Peyer's patch (tissue), 4 donors: Measurements from ENCODE around the gene UNCX. TPM values are rescaled to one million over a fixed set of nuclear protein-coding genes. Genes with fewer than 3 reads are reported as not detected.

ENCODE experiments used
- DNase-seq, 3 donors: peaks; one replicate each; pipeline ENCODE4 v3.0.0-alpha.2; 2017 to 2019
- H3K27ac ChIP-seq, 4 donors: fragments of 200-600 bp; sonication (generic); one replicate each; pipeline ENCODE4 v1.5.1; 2016 to 2019
- H3K27me3 ChIP-seq, 2 donors: fragments of 200-600 bp; sonication (generic); one replicate each; pipeline ENCODE4 v1.5.1; 2019
- H3K36me3 ChIP-seq, 3 donors: fragments of 200-600 bp; sonication (generic); one replicate each; pipeline ENCODE4 v1.5.1; 2016 to 2019
- H3K4me1 ChIP-seq, 4 donors: fragments of 200-600 bp; sonication (generic); one replicate each; pipeline ENCODE4 v1.5.1; 2016 to 2019
- H3K4me3 ChIP-seq, 4 donors: fragments of 200-600 bp; sonication (generic); 1 replicate in 3 of 4; 2 replicates in 1 of 4; pipeline ENCODE4 v1.5.1; 2016 to 2019; ENCODE audit warnings: mild to moderate bottlenecking in 1 of 4
- H3K9me3 ChIP-seq, 4 donors: fragments of 200-600 bp; sonication (generic); one replicate each; pipeline ENCODE4 v1.5.1; 2016 to 2019; ENCODE audit warnings: mild to moderate bottlenecking in 1 of 4
- POLR2A ChIP-seq, 2 donors: fragments of 450-650 bp; IDR thresholded peaks; one replicate each; pipeline ENCODE4 v1.5.1; 2017; ENCODE audit warnings: antibody characterized with exemption in 2 of 2, mild to moderate bottlenecking in 2 of 2, moderate library complexity in 2 of 2
- total RNA-seq, 4 donors: library from RNA; depleted of rRNA; stranded (reverse); fragments of >200 nt; gene quantifications; one replicate each; pipeline ENCODE4 v1.1.0, GENCODE V29; 2016
- TF ChIP-seq, protein P1 (sequence below), 6 experiments: fragments of 450-650 bp in 4 of 6; fragments of 200-600 bp in 2 of 6; sonication (generic) in 1 of 6; IDR thresholded peaks; one replicate each; pipeline ENCODE4 v1.5.1; 2017 to 2019; ENCODE audit warnings: antibody characterized with exemption in 6 of 6, mild to moderate bottlenecking in 3 of 6, moderate library complexity in 1 of 6

Gene UNCX
- total RNA-seq, 4 donors from 2014 or later: not detected

DNA sequence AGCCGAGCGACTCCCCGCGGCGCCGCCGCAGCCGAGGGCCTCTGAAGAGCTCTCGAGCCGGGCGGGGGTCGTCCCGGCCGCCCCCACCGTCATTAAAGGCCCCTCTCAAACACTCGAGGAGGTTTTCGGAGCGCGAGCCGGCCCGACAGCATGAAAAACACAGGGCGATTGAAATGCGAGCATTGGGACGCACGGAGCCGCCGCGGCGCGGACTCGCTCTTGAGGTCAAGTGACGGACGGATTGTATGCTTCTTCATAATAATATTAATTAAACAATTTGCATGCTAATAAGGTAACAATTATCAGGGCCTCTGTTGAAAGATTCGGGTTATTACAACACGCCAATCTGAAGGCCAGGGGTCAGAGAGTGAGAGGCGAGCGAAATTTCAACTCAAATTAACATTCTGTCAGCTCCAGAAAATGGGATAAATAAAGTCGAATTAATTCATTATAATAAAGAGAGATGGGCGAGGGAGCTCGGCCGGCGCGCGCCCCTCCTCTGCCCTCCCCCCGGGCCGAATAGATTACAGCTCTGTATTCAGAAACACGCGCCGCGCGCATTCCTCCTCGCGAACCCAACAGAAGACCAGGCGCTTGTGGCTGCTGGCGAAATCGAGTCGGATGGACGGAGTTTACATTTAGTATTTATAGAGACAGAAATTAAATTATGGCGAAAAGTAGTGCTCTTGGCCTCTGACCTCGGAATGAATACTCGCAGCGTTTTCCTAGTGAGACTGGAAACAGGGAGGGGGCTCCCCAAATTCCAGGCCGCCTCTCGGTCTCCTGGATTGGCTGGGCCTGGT, 2.1 kb upstream of the UNCX start:
- H3K27ac ChIP-seq: no peak overlapping the region
- TF ChIP-seq, protein P1, sequence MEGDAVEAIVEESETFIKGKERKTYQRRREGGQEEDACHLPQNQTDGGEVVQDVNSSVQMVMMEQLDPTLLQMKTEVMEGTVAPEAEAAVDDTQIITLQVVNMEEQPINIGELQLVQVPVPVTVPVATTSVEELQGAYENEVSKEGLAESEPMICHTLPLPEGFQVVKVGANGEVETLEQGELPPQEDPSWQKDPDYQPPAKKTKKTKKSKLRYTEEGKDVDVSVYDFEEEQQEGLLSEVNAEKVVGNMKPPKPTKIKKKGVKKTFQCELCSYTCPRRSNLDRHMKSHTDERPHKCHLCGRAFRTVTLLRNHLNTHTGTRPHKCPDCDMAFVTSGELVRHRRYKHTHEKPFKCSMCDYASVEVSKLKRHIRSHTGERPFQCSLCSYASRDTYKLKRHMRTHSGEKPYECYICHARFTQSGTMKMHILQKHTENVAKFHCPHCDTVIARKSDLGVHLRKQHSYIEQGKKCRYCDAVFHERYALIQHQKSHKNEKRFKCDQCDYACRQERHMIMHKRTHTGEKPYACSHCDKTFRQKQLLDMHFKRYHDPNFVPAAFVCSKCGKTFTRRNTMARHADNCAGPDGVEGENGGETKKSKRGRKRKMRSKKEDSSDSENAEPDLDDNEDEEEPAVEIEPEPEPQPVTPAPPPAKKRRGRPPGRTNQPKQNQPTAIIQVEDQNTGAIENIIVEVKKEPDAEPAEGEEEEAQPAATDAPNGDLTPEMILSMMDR (IDR thresholded peaks at IDR 0.05): no peak
- TF ChIP-seq POLR2A (IDR thresholded peaks at IDR 0.05): no peak
- H3K4me3 ChIP-seq: no peak overlapping the region
- H3K9me3 ChIP-seq: peaks cover 0 to 5% (median 0%) of the 10 kb centered on the region in 4 donors
- H3K4me1 ChIP-seq: peaks cover 0 to 9% (median 2%) of the 10 kb centered on the region in 4 donors
- no peaks in the 10 kb centered on the region for H3K36me3 ChIP-seq
- no peak for DNase-seq
- H3K27me3 ChIP-seq: peaks cover 3 to 92% of the 10 kb centered on the region in 2 donors

DNA sequence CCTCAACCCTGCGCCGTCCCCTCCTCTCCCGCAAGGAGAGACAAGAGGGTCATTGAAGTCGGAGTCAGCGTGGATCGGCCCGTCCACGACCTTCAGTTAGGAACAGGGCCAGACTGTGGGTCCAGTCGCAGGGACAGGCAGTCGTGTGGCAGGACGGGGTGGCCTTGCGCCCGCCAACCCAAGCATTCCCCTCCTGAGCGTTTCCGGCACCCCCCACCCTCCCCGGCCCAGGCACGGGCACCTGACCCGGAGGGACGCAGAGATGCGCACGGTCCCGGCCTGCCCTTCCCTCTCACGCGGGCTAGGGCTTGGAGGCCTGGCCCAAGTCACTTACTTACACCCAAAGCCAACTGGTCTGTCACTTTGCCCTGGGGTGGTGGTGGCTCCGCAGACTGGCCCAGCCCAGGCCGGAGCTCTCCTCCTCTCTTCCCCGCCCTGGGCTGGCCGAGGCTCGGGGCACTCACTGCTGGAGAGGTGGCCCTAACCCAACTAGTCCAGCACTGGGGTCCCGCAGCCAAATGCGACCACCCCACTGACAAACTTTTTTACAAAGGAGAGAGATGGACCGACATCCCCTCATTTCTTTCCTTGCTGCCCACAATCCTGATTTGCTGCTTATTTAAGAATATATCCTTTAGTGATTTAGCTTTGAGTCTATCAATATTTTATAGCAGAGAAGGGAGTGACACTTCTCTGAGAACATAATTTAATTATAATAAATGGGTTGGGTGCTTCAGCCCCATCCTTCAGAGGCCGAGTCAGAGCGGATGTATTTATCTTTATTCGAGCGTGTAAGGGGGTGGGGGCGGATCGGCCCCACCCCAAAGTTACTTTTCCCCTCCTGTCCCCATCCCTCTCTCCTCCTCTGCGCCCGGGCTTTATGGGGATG, 1.2 kb upstream of the UNCX start:
- no peak overlapping the region for H3K27ac ChIP-seq
- H3K27me3 ChIP-seq: peaks cover 3 to 87% of the 10 kb centered on the region in 2 donors
- peaks cover 0 to 13% (median 2%) of the 10 kb centered on the region in 4 donors for H3K4me1 ChIP-seq
- TF ChIP-seq, protein P1 (IDR thresholded peaks at IDR 0.05): no peak
- TF ChIP-seq POLR2A (IDR thresholded peaks at IDR 0.05): no peak
- H3K36me3 ChIP-seq: no peaks in the 10 kb centered on the region
- H3K4me3 ChIP-seq: no peak overlapping the region
- peaks cover 0 to 5% (median 0%) of the 10 kb centered on the region in 4 donors for H3K9me3 ChIP-seq
- DNase-seq: no peak

DNA sequence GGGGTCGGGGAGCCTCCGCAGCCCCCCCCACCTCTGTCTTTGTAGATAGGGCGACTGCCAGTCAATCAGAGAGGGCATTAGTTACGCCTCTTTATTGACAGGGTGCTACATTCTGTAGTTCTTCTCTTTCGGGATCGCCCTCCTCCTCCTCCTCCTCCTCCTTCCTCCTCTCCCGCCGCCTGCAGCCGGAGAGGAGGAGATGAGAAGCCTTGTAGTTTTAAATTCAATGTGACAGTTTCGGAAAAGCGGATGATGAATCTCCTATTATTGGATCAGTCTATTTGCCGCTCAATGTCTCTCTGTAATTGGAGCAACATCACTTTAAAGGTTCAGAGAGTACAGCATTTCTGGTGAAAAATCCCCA, 587 bp upstream of the UNCX start:
- Histone ChIP-seq H3K27me3 (peaks cover 3 to 84% of the 10 kb centered on the region in 2 donors), H3K4me3 (no peak overlapping the region), H3K9me3 (peaks cover 0 to 5% (median 0%) of the 10 kb centered on the region in 4 donors), H3K27ac (no peak overlapping the region), H3K36me3 (no peaks in the 10 kb centered on the region), H3K4me1 (peaks cover 0 to 16% (median 2%) of the 10 kb centered on the region in 4 donors)
- TF ChIP-seq, protein P1 (IDR thresholded peaks at IDR 0.05): no peak
- TF ChIP-seq POLR2A (IDR thresholded peaks at IDR 0.05): no peak
- DNase-seq: no peak

DNA sequence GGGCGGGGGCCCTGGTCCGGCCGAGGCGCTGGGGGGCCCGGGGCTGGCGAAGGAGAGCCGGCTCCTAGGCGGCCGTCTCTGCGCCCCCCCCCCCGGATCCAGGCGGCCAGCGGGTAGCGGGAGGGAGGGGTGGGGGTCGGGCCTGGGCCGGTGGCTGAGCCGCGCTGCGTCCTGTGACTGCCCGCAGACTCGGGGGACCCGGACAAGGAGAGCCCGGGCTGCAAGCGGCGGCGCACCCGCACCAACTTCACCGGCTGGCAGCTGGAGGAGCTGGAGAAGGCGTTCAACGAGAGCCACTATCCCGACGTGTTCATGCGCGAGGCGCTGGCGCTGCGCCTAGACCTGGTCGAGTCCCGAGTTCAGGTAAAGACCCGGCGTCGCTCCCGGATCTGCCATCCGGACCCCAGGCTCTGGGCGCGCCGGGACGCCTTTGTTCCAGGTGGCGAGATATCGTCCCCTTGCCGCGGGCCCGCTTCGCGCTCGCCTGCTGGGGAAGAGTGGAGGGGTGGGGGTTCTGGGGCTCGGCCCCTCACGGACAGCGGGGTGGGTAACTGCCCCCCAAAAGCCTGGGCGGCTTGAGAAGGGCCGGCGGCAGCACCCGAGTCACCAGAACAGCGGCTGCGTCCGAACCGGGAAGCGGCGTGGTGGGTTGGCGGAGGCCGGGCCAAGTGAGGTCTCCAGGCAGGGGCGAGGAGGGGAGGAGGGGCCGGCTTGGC, 819 bp downstream of the UNCX start:
- Histone ChIP-seq H3K9me3 (peaks cover 0 to 5% (median 0%) of the 10 kb centered on the region in 4 donors), H3K36me3 (no peaks in the 10 kb centered on the region), H3K4me3 (no peak overlapping the region), H3K27me3 (peaks cover 3 to 84% of the 10 kb centered on the region in 2 donors), H3K27ac (no peak overlapping the region), H3K4me1 (peaks cover 0 to 21% (median 2%) of the 10 kb centered on the region in 4 donors)
- TF ChIP-seq, protein P1 (IDR thresholded peaks at IDR 0.05): no peak
- TF ChIP-seq POLR2A (IDR thresholded peaks at IDR 0.05): no peak
- DNase-seq: no peak
